GM12878 (cell line): Measurements from ENCODE around the gene MGA. TPM values are rescaled to one million over a fixed set of nuclear protein-coding genes. Genes with fewer than 3 reads are reported as not detected.

Experiments used
- ATAC-seq: fragments of 200-7000 bp; cut with Tn5 transposase; 3 replicates; pipeline ENCODE4 v1.9.1; 2020; ENCODE audit warnings: mild to moderate bottlenecking, moderate library complexity
- BruUV-seq: library from RNA; stranded (reverse); fragments of 400-500 nt; replicated peaks from 2 replicates; lab custom pipeline; 2021; lab: Mats Ljungman, UMichigan
- CTCF ChIA-PET: fragments of 300-600 bp; sonication (Branson Sonifier 250); formaldehyde crosslinking; extraction: SDS; loops from one replicate; lab custom pipeline; 2021; ENCODE audit warnings: inconsistent platforms; lab: Yijun Ruan, JAX
- POLR2A ChIA-PET: fragments of 350-600 bp; formaldehyde crosslinking; extraction: SDS; loops from one replicate; lab custom pipeline; 2021; ENCODE audit warnings: inconsistent platforms; lab: Charles Lee
- RAD21 ChIA-PET: fragments of 300-600 bp; sonication (Branson Sonifier 250); formaldehyde crosslinking; loops from one replicate; lab custom pipeline; 2023; ENCODE audit warnings: antibody characterized with exemption; ENCODE audit not compliant: unreplicated experiment; lab: Charles Lee
- SMC1A ChIA-PET: fragments of 300-600 bp; sonication (Branson Sonifier 250); formaldehyde crosslinking; loops from one replicate; lab custom pipeline; 2023; ENCODE audit not compliant: unreplicated experiment, uncharacterized antibody; lab: Charles Lee
- DNase-seq: peaks from one replicate; pipeline ENCODE4 v3.0.0-alpha.2; 2011; ENCODE audit warnings: low read depth, low spot score
- FAIRE-seq: peaks from 3 replicates; lab custom pipeline; 2011; peaks lifted over from hg19 to GRCh38; lab: Jason Lieb, UNC
- H2AFZ ChIP-seq: 2 replicates; pipeline ENCODE4 v1.6.0; 2011; ENCODE audit warnings: low read depth, low read length, control low read depth; ENCODE audit not compliant: control insufficient read depth
- H3K27ac ChIP-seq: 2 replicates; pipeline ENCODE4 v1.5.1; 2011; ENCODE audit warnings: control low read depth; ENCODE audit not compliant: control insufficient read depth, insufficient read depth
- H3K27me3 ChIP-seq, 2 experiments: replicated peaks in 1 of 2; 2 replicates each; pipeline versions ENCODE4 v1.6.0 to v1.6.1; 2011; ENCODE audit warnings: low read length in 1 of 2; ENCODE audit not compliant: control insufficient read depth in 2 of 2, insufficient read depth in 2 of 2
- H3K36me3 ChIP-seq, 2 experiments: 2 replicates each; pipeline ENCODE4 v1.5.1; 2011; ENCODE audit warnings: low read length in 1 of 2; ENCODE audit not compliant: control insufficient read depth in 2 of 2, insufficient read depth in 2 of 2
- H3K4me1 ChIP-seq: 2 replicates; pipeline ENCODE4 v1.6.1; 2011; ENCODE audit warnings: mild to moderate bottlenecking, low read length, moderate library complexity, mixed read lengths; ENCODE audit not compliant: control insufficient read depth, insufficient read depth
- H3K4me2 ChIP-seq: 2 replicates; pipeline ENCODE4 v1.6.0; 2011; ENCODE audit warnings: control low read depth; ENCODE audit not compliant: control insufficient read depth, insufficient read depth
- H3K4me3 ChIP-seq: fragments of 200-600 bp; sonication (generic); 2 replicates; pipeline ENCODE4 v1.5.1; 2016
- H3K79me2 ChIP-seq: 2 replicates; pipeline ENCODE4 v1.6.0; 2011; ENCODE audit warnings: low read length; ENCODE audit not compliant: control insufficient read depth, insufficient read depth
- H3K9ac ChIP-seq: 2 replicates; pipeline ENCODE4 v1.8.0; 2011; ENCODE audit warnings: low read length, control low read depth, mixed read lengths; ENCODE audit not compliant: control insufficient read depth, insufficient read depth
- H3K9me3 ChIP-seq: replicated peaks from 3 replicates; pipeline ENCODE4 v1.5.1; 2011; ENCODE audit warnings: mild to moderate bottlenecking, low read length; ENCODE audit not compliant: control insufficient read depth, insufficient read depth
- H4K20me1 ChIP-seq: 2 replicates; pipeline ENCODE4 v1.6.0; 2011; ENCODE audit not compliant: control insufficient read depth, insufficient read depth
- ASH2L ChIP-seq: fragments of 300-600, 200-600 bp; sonication (generic); IDR thresholded peaks from 2 replicates; pipeline ENCODE4 v1.6.1; 2017; ENCODE audit warnings: low read depth, mild to moderate bottlenecking, borderline replicate concordance
- BCL3 ChIP-seq: IDR thresholded peaks from 2 replicates; pipeline ENCODE4 v1.6.1; 2011; ENCODE audit warnings: borderline replicate concordance, low read depth, mild to moderate bottlenecking, moderate library complexity, low read length; ENCODE audit not compliant: insufficient read depth, poor library complexity, severe bottlenecking
- BMI1 ChIP-seq: fragments of 450-650 bp; IDR thresholded peaks from 2 replicates; pipeline ENCODE4 v1.6.1; 2016; ENCODE audit warnings: mild to moderate bottlenecking, moderate library complexity, borderline replicate concordance
- CEBPZ ChIP-seq: fragments of 150-350 bp; IDR thresholded peaks from 2 replicates; pipeline ENCODE4 v1.6.1; 2016; ENCODE audit warnings: low read depth, low read length
- CREB1 ChIP-seq: IDR thresholded peaks from 2 replicates; pipeline ENCODE4 v1.6.1; 2012; ENCODE audit warnings: low read depth, mild to moderate bottlenecking, inconsistent platforms
- ELK1 ChIP-seq: IDR thresholded peaks from 2 replicates; pipeline ENCODE4 v1.6.1; 2012; ENCODE audit warnings: low read depth, low read length, improper control_type of control experiment
- GABPA ChIP-seq: IDR thresholded peaks from 2 replicates; pipeline ENCODE4 v1.6.1; 2014; ENCODE audit warnings: antibody characterized with exemption, low read depth, mild to moderate bottlenecking, inconsistent platforms
- MLLT1 ChIP-seq: fragments of 450-650 bp; IDR thresholded peaks from 2 replicates; pipeline ENCODE4 v1.6.1; 2016; ENCODE audit warnings: mild to moderate bottlenecking
- NFXL1 ChIP-seq: fragments of 450-650 bp; IDR thresholded peaks from 2 replicates; pipeline ENCODE4 v1.6.1; 2017; ENCODE audit warnings: antibody characterized with exemption, mild to moderate bottlenecking, borderline replicate concordance
- PKNOX1 ChIP-seq: fragments of 450-650 bp; IDR thresholded peaks from 2 replicates; pipeline ENCODE4 v1.6.1; 2016; ENCODE audit warnings: mild to moderate bottlenecking
- SMAD1 ChIP-seq: fragments of 450-650 bp; IDR thresholded peaks from 2 replicates; pipeline ENCODE4 v1.6.1; 2018; ENCODE audit warnings: mild to moderate bottlenecking, low read depth; ENCODE audit not compliant: partially characterized antibody
- SMARCA5 ChIP-seq: fragments of 450-650 bp; IDR thresholded peaks from 2 replicates; pipeline ENCODE4 v1.6.1; 2017; ENCODE audit warnings: mild to moderate bottlenecking
- ZBED1 ChIP-seq: IDR thresholded peaks from 2 replicates; pipeline ENCODE4 v1.6.1; 2016; ENCODE audit warnings: borderline replicate concordance
- WGBS: methylation state at CpG from one replicate; pipeline ENCODE4 v1.1.6; 2016; ENCODE audit warnings: low lambda C conversion rate; ENCODE audit not compliant: insufficient replicate concordance, insufficient coverage; ENCODE audit errors: missing lambda C conversion rate; 5-methylcytosine and 5-hydroxymethylcytosine counted together
- in situ Hi-C: fragments of 300-500 bp; cut with MboI; formaldehyde crosslinking; loops from 9 replicates; pipeline ENCODE4 v1.14.3; 2018; ENCODE audit warnings: mixed read lengths
- intact Hi-C: fragments of 100-400 bp; cut with micrococcal nuclease; formaldehyde crosslinking; loops from one replicate; pipeline ENCODE4 v1.14.2; 2022; ENCODE audit not compliant: unreplicated experiment
- polyA plus RNA-seq, 11 experiments: library from polyadenylated mRNA; depleted of rRNA in 4 of 11; unstranded in 6 of 11; stranded (reverse) in 5 of 11; fragments of >200 nt; fragmentation: Nextera tagmentation in 4 of 11; fragmentation: Illumina TruSeq in 1 of 11; extraction: Ambion mirVana in 4 of 11; extraction: Trizol in 1 of 11; gene quantifications; 1 replicate in 1 of 11; 2 replicates in 10 of 11; pipeline versions ENCODE4 v1.2.1 to v1.2.3, GENCODE V29; 2011 to 2016; ENCODE audit warnings: inconsistent platforms in 2 of 11, missing spikeins in 2 of 11, low read depth in 1 of 11
- total RNA-seq, 4 experiments: library from RNA; depleted of rRNA in 3 of 4; stranded (reverse); fragments of >200 nt in 3 of 4; fragmentation: Illumina TruSeq in 1 of 4; extraction: Trizol in 1 of 4; gene quantifications; 2 replicates each; pipeline versions ENCODE4 v1.2.1 to v1.2.3, GENCODE V29; 2013 to 2021

The MGA gene
- total and polyA plus RNA-seq, 10 of the 15 experiments (the other 5 are each of a cell fraction or from before 2014, with no cell fraction given), result 2.6 to 29.6 (median 17.0) TPM

- no peak for TF ChIP-seq SMAD1
- TF ChIP-seq GABPA, result no peak
- TF ChIP-seq CREB1, result no peak
- no peak for TF ChIP-seq CEBPZ
These were observed 28.5 kb downstream of the MGA start (continued) for GRCh38 chr15:41688671-41689070.

- in situ Hi-C loops (no loop called here), intact Hi-C loops (no loop called here)
- CTCF ChIA-PET, result interaction anchor here (0.8 to 1.1 kb wide), 3 partner anchors 25 to 368 kb away, joined by 3 to 5 read pairs (median 5); no protein-coding TSS in a partner anchor
- no TSS peak for BruUV-seq
- Histone ChIP-seq H3K4me1 (peaks cover 7% of the 10 kb centered on the region; the same call in 1 of the 2 replicates), H3K27me3 (no peaks in the 10 kb centered on the region), H3K9ac (no peak overlapping the region), H3K27ac (no peak overlapping the region), H3K79me2 (peaks cover 68% of the 10 kb centered on the region), H2AFZ (no peak overlapping the region), H3K4me2 (no peak overlapping the region), H3K4me3 (no peak overlapping the region), H4K20me1 (no peaks in the 10 kb centered on the region), H3K36me3 (0 out of 4 replicates have a peak, but pooled peaks cover 0 to 4% of the 10 kb centered on the region in 2 experiments), H3K9me3 (no peaks in the 10 kb centered on the region; the same call in 2 of the 3 replicates)
- RAD21 ChIA-PET, result no interaction called here
- 86% methylated on average over 1 of the region's 1 CpG for WGBS
- POLR2A ChIA-PET, result no interaction called here
- TF ChIP-seq ELK1, result no peak
- TF ChIP-seq PKNOX1, result no peak
- TF ChIP-seq BCL3, result no peak
- no peak for TF ChIP-seq SMARCA5
- TF ChIP-seq ZBED1, result no peak
- TF ChIP-seq BMI1, result no peak
- no peak for TF ChIP-seq MLLT1
- no peak for TF ChIP-seq ASH2L
- TF ChIP-seq NFXL1, result no peak
- FAIRE-seq (no peak), DNase-seq (no peak), ATAC-seq (no peak)
- SMC1A ChIA-PET, result interaction anchor here (0.8 to 1.2 kb wide), 3 partner anchors 17 to 34 kb away, joined by 3 to 4 read pairs (median 3); no protein-coding TSS in a partner anchor
These were observed 28.9 kb downstream of the MGA start for GRCh38 chr15:41689083-41689482.
